ENCODE measurements around the gene PLPP7. TPM values are rescaled to one million over a fixed set of nuclear protein-coding genes. Genes with fewer than 3 reads are reported as not detected.

PLPP7 gene
- total and polyA plus RNA-seq, 4 donors, result 0.18 to 0.59 (median 0.51) TPM; not detected in 1

GRCh38 chr9:131297903-131298302, 8.4 kb downstream of the PLPP7 start:
- H3K27ac ChIP-seq (ENCODE audit: low read depth in 1 of 2, low read length in 2 of 2), result no peak overlapping the region
- no peaks in the 10 kb centered on the region for H3K4me1 ChIP-seq (ENCODE audit: control insufficient read depth in 4 of 4, insufficient read depth in 4 of 4, low read length in 3 of 4)
- H3K36me3 ChIP-seq (ENCODE audit: control insufficient read depth in 4 of 4, insufficient read depth in 3 of 4, low read depth in 1 of 4, low read length in 3 of 4), result no peaks in the 10 kb centered on the region
- H3K27me3 ChIP-seq (ENCODE audit: control insufficient read depth in 4 of 4, insufficient read depth in 4 of 4, low read length in 3 of 4), result no peaks in the 10 kb centered on the region
- TF ChIP-seq HNF4A (conservative IDR thresholded peaks at IDR 0.05) (no peak), RAD21 (IDR thresholded peaks at IDR 0.05) (no peak), MAX (IDR thresholded peaks at IDR 0.05) (no peak)
- H3K4me3 ChIP-seq (ENCODE audit: low read depth in 1 of 3, low read length in 3 of 3), result no peak overlapping the region
- no peaks in the 10 kb centered on the region for H3K9me3 ChIP-seq (ENCODE audit: control insufficient read depth in 4 of 4, low read length in 3 of 4)
- 75% methylated on average over 11 of the region's 11 CpGs for WGBS
- no peak overlapping the region for H3K9ac ChIP-seq (ENCODE audit: low read depth in 1 of 2, low read length in 2 of 2)
- DNase-seq (ENCODE audit: low spot score), result no peak

- 91% methylated on average over 5 of the region's 5 CpGs for WGBS
- H3K27me3 ChIP-seq (ENCODE audit: control insufficient read depth in 4 of 4, insufficient read depth in 4 of 4, low read length in 3 of 4), result no peaks in the 10 kb centered on the region
- TF ChIP-seq SP1 (IDR thresholded peaks at IDR 0.05) (no peak), FOXA1 (IDR thresholded peaks at IDR 0.05) (no peak), TAF1 (conservative IDR thresholded peaks at IDR 0.05) (no peak), RXRA (IDR thresholded peaks at IDR 0.05) (no peak), MAX (IDR thresholded peaks at IDR 0.05) (no peak), YY1 (IDR thresholded peaks at IDR 0.05) (no peak), HNF4A (conservative IDR thresholded peaks at IDR 0.05) (no peak), EGR1 (IDR thresholded peaks at IDR 0.05; ENCODE audit: low read depth in 2 of 2) (no peak), NR2F2 (IDR thresholded peaks at IDR 0.05) (no peak), RAD21 (IDR thresholded peaks at IDR 0.05) (no peak), FOXA2 (IDR thresholded peaks at IDR 0.05) (no peak), JUND (IDR thresholded peaks at IDR 0.05) (no peak), GABPA (IDR thresholded peaks at IDR 0.05 in 1 of 2, conservative IDR thresholded peaks at IDR 0.05 in 1 of 2) (no peak), CTCF (IDR thresholded peaks at IDR 0.05; ENCODE audit: low read depth, low read length, missing input control) (no peak), HNF4G (IDR thresholded peaks at IDR 0.05) (no peak)
- TF ChIP-seq, protein P1, sequence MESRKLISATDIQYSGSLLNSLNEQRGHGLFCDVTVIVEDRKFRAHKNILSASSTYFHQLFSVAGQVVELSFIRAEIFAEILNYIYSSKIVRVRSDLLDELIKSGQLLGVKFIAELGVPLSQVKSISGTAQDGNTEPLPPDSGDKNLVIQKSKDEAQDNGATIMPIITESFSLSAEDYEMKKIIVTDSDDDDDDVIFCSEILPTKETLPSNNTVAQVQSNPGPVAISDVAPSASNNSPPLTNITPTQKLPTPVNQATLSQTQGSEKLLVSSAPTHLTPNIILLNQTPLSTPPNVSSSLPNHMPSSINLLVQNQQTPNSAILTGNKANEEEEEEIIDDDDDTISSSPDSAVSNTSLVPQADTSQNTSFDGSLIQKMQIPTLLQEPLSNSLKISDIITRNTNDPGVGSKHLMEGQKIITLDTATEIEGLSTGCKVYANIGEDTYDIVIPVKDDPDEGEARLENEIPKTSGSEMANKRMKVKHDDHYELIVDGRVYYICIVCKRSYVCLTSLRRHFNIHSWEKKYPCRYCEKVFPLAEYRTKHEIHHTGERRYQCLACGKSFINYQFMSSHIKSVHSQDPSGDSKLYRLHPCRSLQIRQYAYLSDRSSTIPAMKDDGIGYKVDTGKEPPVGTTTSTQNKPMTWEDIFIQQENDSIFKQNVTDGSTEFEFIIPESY (IDR thresholded peaks at IDR 0.05), result no peak
- TF ChIP-seq, protein P2, sequence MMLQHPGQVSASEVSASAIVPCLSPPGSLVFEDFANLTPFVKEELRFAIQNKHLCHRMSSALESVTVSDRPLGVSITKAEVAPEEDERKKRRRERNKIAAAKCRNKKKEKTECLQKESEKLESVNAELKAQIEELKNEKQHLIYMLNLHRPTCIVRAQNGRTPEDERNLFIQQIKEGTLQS (IDR thresholded peaks at IDR 0.05), result no peak
- TF ChIP-seq, protein P3, sequence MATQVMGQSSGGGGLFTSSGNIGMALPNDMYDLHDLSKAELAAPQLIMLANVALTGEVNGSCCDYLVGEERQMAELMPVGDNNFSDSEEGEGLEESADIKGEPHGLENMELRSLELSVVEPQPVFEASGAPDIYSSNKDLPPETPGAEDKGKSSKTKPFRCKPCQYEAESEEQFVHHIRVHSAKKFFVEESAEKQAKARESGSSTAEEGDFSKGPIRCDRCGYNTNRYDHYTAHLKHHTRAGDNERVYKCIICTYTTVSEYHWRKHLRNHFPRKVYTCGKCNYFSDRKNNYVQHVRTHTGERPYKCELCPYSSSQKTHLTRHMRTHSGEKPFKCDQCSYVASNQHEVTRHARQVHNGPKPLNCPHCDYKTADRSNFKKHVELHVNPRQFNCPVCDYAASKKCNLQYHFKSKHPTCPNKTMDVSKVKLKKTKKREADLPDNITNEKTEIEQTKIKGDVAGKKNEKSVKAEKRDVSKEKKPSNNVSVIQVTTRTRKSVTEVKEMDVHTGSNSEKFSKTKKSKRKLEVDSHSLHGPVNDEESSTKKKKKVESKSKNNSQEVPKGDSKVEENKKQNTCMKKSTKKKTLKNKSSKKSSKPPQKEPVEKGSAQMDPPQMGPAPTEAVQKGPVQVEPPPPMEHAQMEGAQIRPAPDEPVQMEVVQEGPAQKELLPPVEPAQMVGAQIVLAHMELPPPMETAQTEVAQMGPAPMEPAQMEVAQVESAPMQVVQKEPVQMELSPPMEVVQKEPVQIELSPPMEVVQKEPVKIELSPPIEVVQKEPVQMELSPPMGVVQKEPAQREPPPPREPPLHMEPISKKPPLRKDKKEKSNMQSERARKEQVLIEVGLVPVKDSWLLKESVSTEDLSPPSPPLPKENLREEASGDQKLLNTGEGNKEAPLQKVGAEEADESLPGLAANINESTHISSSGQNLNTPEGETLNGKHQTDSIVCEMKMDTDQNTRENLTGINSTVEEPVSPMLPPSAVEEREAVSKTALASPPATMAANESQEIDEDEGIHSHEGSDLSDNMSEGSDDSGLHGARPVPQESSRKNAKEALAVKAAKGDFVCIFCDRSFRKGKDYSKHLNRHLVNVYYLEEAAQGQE (IDR thresholded peaks at IDR 0.05), result no peak
- H3K36me3 ChIP-seq (ENCODE audit: control insufficient read depth in 4 of 4, insufficient read depth in 3 of 4, low read depth in 1 of 4, low read length in 3 of 4), result no peaks in the 10 kb centered on the region
- H3K27ac ChIP-seq (ENCODE audit: low read depth in 1 of 2, low read length in 2 of 2), result no peak overlapping the region
- H3K9me3 ChIP-seq (ENCODE audit: control insufficient read depth in 4 of 4, low read length in 3 of 4), result no peaks in the 10 kb centered on the region
- H3K9ac ChIP-seq (ENCODE audit: low read depth in 1 of 2, low read length in 2 of 2), result no peak overlapping the region
- DNase-seq (ENCODE audit: low spot score), result no peak
- no peak overlapping the region for H3K4me3 ChIP-seq (ENCODE audit: low read depth in 1 of 3, low read length in 3 of 3)
- H3K4me1 ChIP-seq (ENCODE audit: control insufficient read depth in 4 of 4, insufficient read depth in 4 of 4, low read length in 3 of 4), result no peaks in the 10 kb centered on the region
These were observed 8.8 kb downstream of the PLPP7 start for GRCh38 chr9:131298341-131298740.

Measured in liver (tissue), 9 donors.